OCI-LY1 (cell line): ENCODE results near the gene ZKSCAN3.

ENCODE experiments used
- H2AFZ ChIP-seq: fragments of 200-600 bp; sonication (generic), shearing (Covaris generic); 2 replicates; pipeline ENCODE4 v1.6.0; 2014; ENCODE audit warnings: antibody characterized with exemption, mild to moderate bottlenecking, low read length
- H3F3A ChIP-seq: fragments of 200-600 bp; sonication (generic), shearing (Covaris generic); 2 replicates; pipeline ENCODE4 v1.6.0; 2014; ENCODE audit warnings: mild to moderate bottlenecking, antibody characterized with exemption, low read length, moderate library complexity; ENCODE audit not compliant: insufficient read depth
- H3K27ac ChIP-seq: fragments of 200-600 bp; sonication (generic); 2 replicates; pipeline ENCODE4 v1.5.1; 2014; ENCODE audit warnings: low read length, mixed run types, mild to moderate bottlenecking, low read depth; ENCODE audit not compliant: poor library complexity, severe bottlenecking
- H3K27me3 ChIP-seq: fragments of 200-600 bp; sonication (generic); 2 replicates; pipeline ENCODE4 v1.6.0; 2014; ENCODE audit warnings: antibody characterized with exemption, mild to moderate bottlenecking, low read length, moderate library complexity; ENCODE audit not compliant: insufficient read depth
- H3K36me3 ChIP-seq: fragments of 200-600 bp; sonication (generic); 2 replicates; pipeline ENCODE4 v1.6.1; 2014; ENCODE audit warnings: mild to moderate bottlenecking, antibody characterized with exemption, low read length, moderate library complexity, mixed read lengths; ENCODE audit not compliant: insufficient read depth
- H3K4me1 ChIP-seq: fragments of 200-600 bp; sonication (generic); 2 replicates; pipeline ENCODE4 v1.5.1; 2014; ENCODE audit warnings: mild to moderate bottlenecking, low read length, moderate library complexity; ENCODE audit not compliant: insufficient read depth, severe bottlenecking
- H3K4me2 ChIP-seq: fragments of 200-600 bp; sonication (generic), shearing (Covaris generic); 2 replicates; pipeline ENCODE4 v1.6.1; 2014; ENCODE audit warnings: low read length
- H3K4me3 ChIP-seq: fragments of 200-600 bp; sonication (generic); 2 replicates; pipeline ENCODE4 v1.5.1; 2014; ENCODE audit warnings: low read length, low read depth, mild to moderate bottlenecking, mixed read lengths; ENCODE audit not compliant: poor library complexity, severe bottlenecking
- H3K79me2 ChIP-seq: fragments of 200-600 bp; shearing (Covaris generic); 2 replicates; pipeline ENCODE4 v1.6.1; 2016; ENCODE audit warnings: mixed run types, low read length, mixed read lengths; ENCODE audit not compliant: insufficient read depth
- H3K9ac ChIP-seq: fragments of 200-600 bp; sonication (generic), shearing (Covaris generic); 2 replicates; pipeline ENCODE4 v1.6.1; 2014; ENCODE audit warnings: mild to moderate bottlenecking, low read length, mixed read lengths
- H3K9me2 ChIP-seq: fragments of 200-600 bp; sonication (generic), shearing (Covaris generic); 2 replicates; pipeline ENCODE4 v1.6.1; 2014; ENCODE audit warnings: low read depth, mild to moderate bottlenecking, low read length, mixed read lengths
- H3K9me3 ChIP-seq: fragments of 200-600 bp; shearing (Covaris generic); 2 replicates; pipeline ENCODE4 v1.6.1; 2014; ENCODE audit warnings: low read length, mixed read lengths
- H4K20me1 ChIP-seq: fragments of 200-600 bp; sonication (generic), shearing (Covaris generic); 2 replicates; pipeline ENCODE4 v1.6.0; 2016; ENCODE audit warnings: mild to moderate bottlenecking, low read length; ENCODE audit not compliant: insufficient read depth
- CTCF ChIP-seq: fragments of 200-600 bp; sonication (generic), shearing (Covaris generic); IDR thresholded peaks from 2 replicates; pipeline ENCODE4 v1.5.1; 2017; ENCODE audit warnings: mild to moderate bottlenecking, antibody characterized with exemption, low read length, moderate library complexity, mixed read lengths
- EZH2 ChIP-seq: fragments of 200-600 bp; sonication (generic), shearing (Covaris generic); IDR thresholded peaks from 2 replicates; pipeline ENCODE4 v1.8.0; 2017; ENCODE audit warnings: borderline replicate concordance, mixed run types, mild to moderate bottlenecking, antibody characterized with exemption, low read length, moderate library complexity, mixed read lengths

The ZKSCAN3 gene

GRCh38 chr6:28399350-28400121 is 49.8 kb downstream of the ZKSCAN3 start, which contains the start of gene ZSCAN12:
TSS of gene ZSCAN12 (minus strand) at chr6:28399747. CDS start at chr6:28398405, 1,342 bp downstream.
- no peaks in the 10 kb centered on the region for H3K9me3 ChIP-seq
- peaks cover 49% of the 10 kb centered on the region for H3K4me1 ChIP-seq
- H3K4me2 ChIP-seq, result peak within 1 kb of the TSS; percentile 83
- no peaks in the 10 kb centered on the region for H4K20me1 ChIP-seq
- peak within 1 kb of the TSS; percentile 82 for H3K27ac ChIP-seq
- peak within 1 kb of the TSS; percentile 93 for H3K4me3 ChIP-seq
- H3K36me3 ChIP-seq, result peaks cover 37% of the 10 kb centered on the region
- H3K9ac ChIP-seq, result peak within 1 kb of the TSS; percentile 96
- no peaks in the 10 kb centered on the region for H3F3A ChIP-seq
- no peaks in the 10 kb centered on the region for H3K27me3 ChIP-seq
- no peaks in the 10 kb centered on the region for H3K9me2 ChIP-seq
- no peak for TF ChIP-seq EZH2
- peak; percentile 66 for TF ChIP-seq CTCF
- peak within 1 kb of the TSS; percentile 99 for H2AFZ ChIP-seq
- H3K79me2 ChIP-seq, result peaks cover 9% of the 10 kb centered on the region

- no peaks in the 10 kb centered on the region for H4K20me1 ChIP-seq
- H3K36me3 ChIP-seq, result peaks cover 32% of the 10 kb centered on the region
- peak overlapping the region; percentile 99 for H2AFZ ChIP-seq
- no peak for TF ChIP-seq EZH2
- no peak for TF ChIP-seq CTCF
- peaks cover 9% of the 10 kb centered on the region for H3K79me2 ChIP-seq
- H3K4me3 ChIP-seq, result peak overlapping the region; percentile 93
- peak overlapping the region; percentile 83 for H3K4me2 ChIP-seq
- no peak overlapping the region for H3K27ac ChIP-seq
- H3K4me1 ChIP-seq, result peaks cover 49% of the 10 kb centered on the region
- peak overlapping the region; percentile 96 for H3K9ac ChIP-seq
- no peaks in the 10 kb centered on the region for H3F3A ChIP-seq
- H3K27me3 ChIP-seq, result no peaks in the 10 kb centered on the region
- no peaks in the 10 kb centered on the region for H3K9me3 ChIP-seq
- no peaks in the 10 kb centered on the region for H3K9me2 ChIP-seq
These were observed 50.3 kb downstream of the ZKSCAN3 start for GRCh38 chr6:28400122-28400451.

- Histone ChIP-seq H2AFZ (no peak overlapping the region), H3K9ac (no peak overlapping the region), H3K27me3 (no peaks in the 10 kb centered on the region), H3K9me3 (no peaks in the 10 kb centered on the region), H3K4me2 (no peak overlapping the region), H3K79me2 (peaks cover 7% of the 10 kb centered on the region; the same call in 1 of the 2 replicates), H3K27ac (no peak overlapping the region), H3F3A (no peaks in the 10 kb centered on the region), H3K4me3 (no peak overlapping the region), H3K4me1 (peaks cover 39% of the 10 kb centered on the region), H4K20me1 (no peaks in the 10 kb centered on the region), H3K9me2 (no peaks in the 10 kb centered on the region), H3K36me3 (peaks cover 21% of the 10 kb centered on the region)
- no peak for TF ChIP-seq EZH2
- no peak for TF ChIP-seq CTCF
These were observed 51.4 kb downstream of the ZKSCAN3 start for GRCh38 chr6:28401172-28401571.
